NCI-H748 (cell line): Measurements from ENCODE around the gene COX6A2.
"Not testable (repeated sequence)": the region's sequence is repeated elsewhere in the genome, so short reads cannot be mapped to it uniquely, and the experiment has no call there.

Experiments used
- DNase-seq: peaks from one replicate; lab custom pipeline; 2025; ENCODE audit not compliant: unreplicated experiment; lab: John Stamatoyannopoulos, UW

Gene COX6A2

GRCh38 chr16:31461921-31462804 is 34.0 kb upstream of the COX6A2 start:
- DNase-seq: no peak

- DNase-seq: no peak
These were observed 33.2 kb upstream of the COX6A2 start for GRCh38 chr16:31461201-31461920.

DNA sequence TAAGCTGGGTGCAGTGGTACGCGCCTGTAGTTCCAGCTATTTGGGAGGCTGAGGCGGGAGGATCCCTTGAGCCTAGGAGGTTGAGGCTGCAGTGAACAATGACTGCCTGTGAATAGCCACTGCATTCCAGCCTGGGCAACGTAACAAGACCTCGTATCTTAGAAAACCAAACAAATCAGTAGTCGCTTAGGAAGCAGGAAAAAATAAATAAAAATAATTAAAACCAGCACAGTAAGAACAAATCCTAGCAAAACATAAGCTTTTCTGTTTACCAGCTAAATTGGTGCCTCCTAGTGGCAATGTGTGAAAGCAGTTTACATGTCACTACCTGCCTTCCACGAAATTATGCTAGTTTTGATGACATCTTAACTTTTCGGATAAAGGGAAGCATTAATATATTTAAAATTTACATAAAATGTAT is 32.4 kb upstream of the COX6A2 start:
- DNase-seq: peak; percentile 16

DNA sequence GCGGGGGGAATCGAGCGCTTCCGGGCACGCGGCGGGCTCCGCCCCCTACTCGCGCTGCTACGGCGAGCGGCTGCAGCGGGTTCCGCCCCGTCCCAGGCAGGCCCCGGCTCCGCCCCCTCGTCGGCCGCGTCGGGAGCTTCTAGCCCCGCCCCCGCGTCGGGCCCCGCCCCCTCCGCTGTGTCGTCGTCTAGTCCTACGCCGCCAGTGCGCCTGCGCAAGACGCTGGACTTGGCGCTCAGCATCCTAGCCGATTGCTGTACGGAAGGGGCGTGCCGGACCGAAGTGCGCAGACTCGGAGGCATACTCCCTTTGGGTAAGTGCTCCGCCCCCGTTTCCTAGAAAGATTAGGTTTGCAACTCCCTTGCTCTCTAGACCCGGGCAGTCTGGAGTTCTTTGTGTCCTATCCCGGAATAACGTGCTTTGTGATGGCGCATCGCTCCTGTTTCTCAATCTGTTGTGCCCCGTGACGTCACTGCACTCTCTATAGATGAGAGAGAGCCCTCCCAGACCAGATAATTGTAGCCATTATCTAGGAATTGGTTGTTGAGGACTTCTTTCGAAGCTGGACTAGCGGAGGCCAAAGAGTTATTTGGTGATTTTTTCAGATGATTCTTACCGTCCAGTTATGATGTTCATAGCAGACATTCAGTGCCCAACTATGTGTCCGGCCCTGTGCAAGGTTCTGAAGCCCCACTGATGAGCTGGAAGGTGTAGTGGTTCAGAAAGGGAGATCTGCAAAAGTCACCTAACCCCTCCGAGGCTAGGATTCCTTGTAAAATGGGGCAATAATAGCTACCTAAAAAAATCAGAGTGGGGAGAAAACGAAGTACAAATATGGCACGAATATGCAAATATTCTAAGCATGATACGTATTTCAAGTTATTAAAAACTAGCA is 31.8 kb upstream of the COX6A2 start:
- DNase-seq: peak; percentile 97

DNA sequence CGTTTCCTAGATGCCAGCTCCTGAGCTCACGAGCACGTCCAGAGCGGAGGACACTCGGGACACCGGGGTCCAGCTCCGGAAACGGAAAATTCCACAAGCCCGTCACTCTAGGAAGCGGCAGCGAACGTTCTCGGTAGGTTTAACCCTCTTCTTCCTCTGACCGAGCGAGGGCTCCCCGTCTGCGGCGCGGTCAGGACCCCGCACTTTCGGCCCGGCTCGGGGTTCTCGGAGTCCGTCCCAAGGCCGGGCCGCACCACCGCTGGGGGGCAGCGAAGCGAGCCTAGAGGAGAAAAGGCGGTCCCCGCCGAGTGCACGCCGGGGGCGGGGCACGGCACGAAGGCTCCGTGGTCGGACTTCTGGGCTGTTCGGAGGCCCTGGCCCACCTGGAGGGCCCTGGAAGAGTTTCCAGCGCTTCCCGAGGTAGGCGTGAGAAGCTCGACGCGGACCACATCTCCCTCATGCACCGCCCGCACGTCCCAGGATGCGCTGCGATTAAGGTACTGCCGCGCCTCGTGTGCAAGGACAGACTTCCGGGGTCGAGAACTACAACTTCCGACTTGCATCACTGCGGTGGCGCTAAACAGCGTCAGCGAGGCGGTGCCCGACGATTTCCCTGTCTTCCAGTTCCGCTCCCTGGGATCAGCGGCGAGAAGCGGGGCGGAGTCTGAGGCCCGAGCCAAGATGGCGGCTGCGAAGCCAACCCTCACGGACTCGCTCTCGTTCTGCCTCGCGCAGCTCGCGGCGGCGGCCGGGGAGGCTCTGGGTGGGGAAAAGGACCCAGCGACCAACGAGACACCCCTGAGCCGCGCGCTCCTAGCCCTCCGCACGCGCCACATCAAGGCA is 30.9 kb upstream of the COX6A2 start, which contains the start of gene ARMC5:
TSS of gene ARMC5 (plus strand) at position 658 of the 843 bp plus-strand sequence. CDS start at position 682, 24 bp downstream.
- DNase-seq: peak; percentile 96

DNA sequence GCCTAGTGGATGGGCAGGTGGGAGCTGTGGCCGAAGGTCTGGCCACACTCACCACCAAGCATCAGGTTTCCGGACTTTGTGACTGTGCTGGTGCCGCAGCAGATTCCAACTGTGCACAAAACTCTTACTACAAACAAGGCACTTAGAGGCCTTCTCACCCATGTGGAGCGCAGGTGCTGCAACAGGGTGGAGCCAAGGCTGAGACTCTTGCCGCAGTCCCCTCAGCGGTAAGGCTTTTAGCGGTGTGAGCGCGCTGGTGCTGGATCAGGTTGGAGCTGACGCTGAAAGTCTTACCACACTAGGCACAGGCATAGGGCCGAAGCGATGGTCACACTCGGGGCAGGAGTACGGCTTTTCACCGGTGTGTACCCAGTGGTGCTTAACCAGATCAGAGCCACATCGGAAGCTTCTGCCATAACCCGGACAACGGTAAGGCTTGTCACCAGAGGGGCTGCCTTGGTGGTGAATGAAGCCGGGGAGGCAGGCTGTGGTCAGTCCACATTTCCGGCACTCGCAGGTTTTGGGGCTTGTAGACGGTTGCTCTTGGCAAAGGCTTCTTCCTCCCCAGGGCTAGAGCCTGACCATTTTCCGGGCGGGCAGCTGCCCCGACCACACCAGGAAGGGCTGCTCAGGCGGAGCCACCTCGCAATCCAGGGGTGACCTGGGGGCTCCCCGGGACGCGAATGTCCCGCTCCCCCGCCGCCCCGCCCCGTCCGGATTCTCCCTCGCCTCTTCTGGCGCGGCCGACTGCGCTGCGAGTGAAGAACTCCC is 30.1 kb upstream of the COX6A2 start:
- peak; percentile 54 for DNase-seq

GRCh38 chr16:31456988-31457360 is 28.8 kb upstream of the COX6A2 start:
- no peak for DNase-seq

- no peak for DNase-seq
These were observed 27.6 kb upstream of the COX6A2 start for GRCh38 chr16:31455601-31456314.

DNA sequence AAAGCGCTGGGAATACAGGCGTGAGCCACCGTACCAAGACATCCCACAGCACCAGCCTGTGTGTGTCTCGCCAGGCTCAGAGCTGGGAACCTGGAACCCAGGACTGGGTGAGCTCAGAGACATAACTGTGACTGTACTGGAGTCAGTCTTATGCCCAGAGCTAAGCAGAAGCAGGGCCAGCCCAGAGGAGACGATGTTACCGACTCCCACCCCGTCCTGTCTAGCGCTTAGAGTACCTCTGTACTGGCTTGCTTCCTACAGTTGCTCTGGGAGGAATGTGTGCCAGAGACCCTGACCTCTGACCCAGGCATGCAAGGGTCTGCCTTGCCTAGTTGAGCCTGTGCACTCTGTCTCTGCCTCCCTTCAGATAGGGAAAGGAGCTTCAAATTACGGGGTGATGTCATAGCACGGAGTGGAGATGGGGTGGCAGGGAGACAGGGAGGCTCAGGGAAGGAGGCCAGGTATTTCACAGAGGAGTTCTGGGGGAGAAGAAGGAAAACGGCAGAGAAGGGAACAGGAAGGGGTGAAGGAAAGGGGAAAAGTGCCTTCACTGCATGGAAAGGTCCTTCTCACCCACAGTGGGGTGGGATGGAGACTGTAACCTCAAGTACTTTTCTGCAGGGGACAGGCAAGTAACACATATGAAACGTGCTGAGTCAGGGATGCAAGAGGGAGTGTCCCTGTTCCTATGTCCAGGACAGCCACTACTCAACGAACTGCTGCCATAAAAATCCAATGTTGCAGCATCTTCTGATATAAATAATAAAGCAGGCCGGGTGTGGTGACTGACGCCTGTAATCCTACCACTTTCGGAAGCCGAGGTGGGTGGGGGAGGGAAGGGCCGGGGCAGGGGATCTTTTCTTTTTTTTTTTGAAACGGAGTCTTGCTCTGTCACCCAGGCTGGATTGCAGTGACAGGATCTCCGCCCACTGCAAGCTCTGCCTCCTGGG is 25.4 kb upstream of the COX6A2 start:
- no peak for DNase-seq

DNA sequence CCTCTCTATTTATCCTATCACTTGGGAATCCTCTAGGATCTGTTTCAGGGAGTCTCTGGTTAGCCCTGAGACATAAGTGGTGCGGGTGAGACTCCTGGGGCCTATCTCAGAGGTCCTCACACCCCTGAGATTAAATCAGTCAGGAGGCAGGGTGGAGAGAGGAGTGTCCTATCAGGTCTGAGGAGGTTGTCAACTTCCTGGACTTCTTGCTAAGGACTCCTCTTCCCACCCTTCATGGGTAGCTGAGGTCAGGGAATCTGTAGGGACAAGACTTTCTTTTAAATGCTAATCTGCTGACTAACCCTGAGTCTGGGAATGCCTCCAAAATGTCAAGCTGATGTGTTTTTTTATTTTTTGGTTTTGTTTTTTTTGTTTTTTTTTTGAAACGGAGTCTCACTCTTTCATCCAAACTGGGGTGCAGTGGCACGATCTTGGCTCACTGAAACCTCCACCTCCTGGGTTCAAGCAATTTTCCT is 24.5 kb upstream of the COX6A2 start:
- no peak for DNase-seq

GRCh38 chr16:31451681-31452351 is 23.7 kb upstream of the COX6A2 start:
- peak; percentile 43 for DNase-seq

DNA sequence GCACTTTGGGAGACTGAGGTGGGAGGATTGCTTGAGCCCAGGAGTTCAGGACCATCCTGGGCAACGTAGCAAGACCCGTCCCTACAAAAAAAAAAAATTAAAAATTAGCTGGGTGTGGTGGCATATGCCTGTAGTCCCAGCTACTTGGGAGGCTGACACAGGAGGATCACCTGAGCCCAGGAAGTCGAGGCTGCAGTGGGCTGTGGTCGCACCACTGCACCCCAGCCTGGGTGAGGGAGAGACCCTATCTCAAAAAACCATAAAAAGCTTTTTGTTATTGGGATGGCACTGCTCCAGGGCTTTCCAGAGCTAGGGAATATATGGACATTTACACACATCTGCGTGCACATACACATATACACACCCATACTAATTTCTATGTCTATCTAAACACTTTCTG is 23.0 kb upstream of the COX6A2 start:
- no peak for DNase-seq

- not testable (repeated sequence) for DNase-seq
These were observed 17.8 kb upstream of the COX6A2 start for GRCh38 chr16:31445931-31446330.

GRCh38 chr16:31441956-31442355 is 13.8 kb upstream of the COX6A2 start:
- no peak for DNase-seq

- DNase-seq: no peak
These were observed 12.5 kb upstream of the COX6A2 start for GRCh38 chr16:31440516-31441184.

DNA sequence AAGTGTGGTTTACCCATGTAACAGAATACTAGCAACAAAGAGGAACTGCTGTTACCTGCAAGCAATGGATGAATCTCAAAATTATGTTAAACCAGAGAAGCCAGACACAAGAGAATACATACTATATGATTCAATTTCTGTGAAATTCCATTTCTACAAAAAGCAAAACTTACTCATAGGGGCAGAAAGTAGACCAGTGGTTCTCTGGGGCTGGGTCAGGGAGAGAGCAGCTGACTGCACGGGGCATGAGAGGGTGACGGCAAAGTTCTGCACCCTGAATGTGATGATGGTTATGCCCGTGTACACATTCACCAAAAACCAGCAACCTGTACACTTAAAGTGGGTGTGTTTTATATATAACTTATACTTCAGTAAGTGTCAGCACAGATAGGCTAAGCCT is 11.4 kb upstream of the COX6A2 start:
- no peak for DNase-seq
